HG03575 (cell line): ENCODE data around the gene VPS50.
"Not testable (repeated sequence)": the region's sequence is repeated elsewhere in the genome, so short reads cannot be mapped to it uniquely, and the experiment has no call there.

ENCODE experiments used
- ATAC-seq: cut with Tn5 transposase; IDR thresholded peaks from one replicate; pipeline ENCODE4 v1.9.1; 2021; ENCODE audit not compliant: unreplicated experiment, insufficient number of reproducible peaks, low FRiP score; ENCODE audit errors: extremely low read depth

The VPS50 gene

DNA sequence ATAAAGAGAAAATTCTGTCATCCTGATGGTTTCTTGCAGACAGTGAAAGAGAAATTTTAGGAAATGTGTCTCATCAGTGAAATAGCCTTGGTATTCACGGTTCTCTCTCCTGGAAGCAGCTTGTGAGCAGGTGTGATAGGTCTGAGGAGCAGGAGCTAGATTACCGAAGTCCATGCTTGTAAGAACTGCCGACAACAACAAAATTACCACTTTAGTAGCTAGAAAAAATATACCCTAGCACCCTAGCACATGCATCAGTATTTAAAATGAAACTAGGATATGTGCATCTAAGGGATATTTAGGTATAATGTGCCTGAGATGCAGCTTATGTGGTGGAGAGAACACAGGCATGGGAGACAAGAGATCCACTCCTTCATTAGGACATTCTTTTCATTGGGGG lies 82.3 kb downstream of the VPS50 start:
- no peak for ATAC-seq

GRCh38 chr7:93315896-93316295 lies 83.7 kb downstream of the VPS50 start:
- ATAC-seq, result no peak

DNA sequence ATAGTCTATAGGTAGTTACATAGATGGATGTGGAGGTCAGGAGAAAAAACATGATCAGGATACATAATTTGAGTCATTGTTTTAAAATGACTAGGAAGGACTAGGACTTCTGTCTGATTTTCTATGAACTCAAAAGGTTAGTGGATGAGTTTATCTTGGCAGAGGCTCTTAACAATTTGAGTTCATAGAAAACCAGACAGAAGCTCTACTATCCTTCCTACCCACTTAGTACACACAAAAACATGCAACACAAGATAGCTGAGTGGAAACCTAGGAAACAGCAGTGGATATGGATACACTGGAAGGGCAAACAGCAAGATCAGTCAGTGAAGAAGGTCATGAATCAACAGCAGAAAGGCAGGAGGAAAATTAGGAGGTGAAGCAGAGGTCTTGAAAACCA lies 84.6 kb downstream of the VPS50 start:
- no peak for ATAC-seq

DNA sequence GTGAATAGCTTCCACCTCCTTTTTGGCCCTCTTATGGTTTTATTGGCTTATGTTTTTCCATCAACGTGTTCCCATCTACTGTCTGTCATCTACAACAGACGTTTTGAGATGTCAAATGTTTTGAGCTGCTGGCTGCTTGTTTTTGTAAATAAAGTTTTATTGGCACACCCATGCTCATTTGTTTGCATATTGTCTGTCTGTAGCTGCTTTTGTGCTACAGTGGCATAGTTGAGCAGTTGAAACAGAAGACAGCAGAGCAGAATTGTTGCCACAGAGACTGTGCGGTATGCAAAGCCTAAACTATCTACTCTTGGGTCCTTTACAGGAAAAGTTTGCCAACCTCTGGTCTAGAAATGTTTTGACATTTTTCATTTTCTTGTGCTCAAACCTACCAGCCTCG lies 88.7 kb downstream of the VPS50 start:
- no peak for ATAC-seq

- ATAC-seq, result not testable (repeated sequence)
Observed at GRCh38 chr7:93326291-93326690, 94.1 kb downstream of the VPS50 start.

DNA sequence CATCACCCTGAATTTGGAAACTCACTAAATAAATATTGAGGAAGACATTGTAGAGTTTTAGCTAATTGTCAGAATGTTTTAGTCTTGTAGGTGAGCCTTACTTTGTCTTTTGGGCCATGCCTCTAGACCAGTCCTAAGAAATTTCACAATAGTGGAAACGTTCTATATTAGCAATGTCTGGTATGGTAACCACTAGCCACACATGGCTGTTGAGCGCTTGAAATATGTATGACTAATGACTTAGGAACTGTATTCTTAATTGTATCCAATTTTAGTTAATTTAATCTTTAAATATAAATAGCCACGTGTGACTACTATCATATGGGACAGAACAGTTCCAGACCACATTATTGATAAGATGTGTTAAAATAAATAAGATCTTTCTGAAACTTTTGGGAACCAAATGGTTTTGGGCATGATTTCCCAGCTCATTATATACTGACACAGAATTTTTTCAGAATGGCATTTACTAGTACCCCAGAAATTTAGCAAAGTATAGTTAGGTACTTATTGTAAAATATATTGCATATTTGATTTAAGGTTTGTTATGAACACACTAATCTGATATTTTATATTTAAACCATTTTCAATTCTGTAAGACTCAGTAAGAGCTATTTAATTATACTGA lies 95.0 kb downstream of the VPS50 start:
- ATAC-seq, result no peak

- ATAC-seq, result no peak
Observed at GRCh38 chr7:93331706-93332105, 99.5 kb downstream of the VPS50 start.

GRCh38 chr7:93332172-93332571 lies 100.0 kb downstream of the VPS50 start:
- ATAC-seq, result no peak

DNA sequence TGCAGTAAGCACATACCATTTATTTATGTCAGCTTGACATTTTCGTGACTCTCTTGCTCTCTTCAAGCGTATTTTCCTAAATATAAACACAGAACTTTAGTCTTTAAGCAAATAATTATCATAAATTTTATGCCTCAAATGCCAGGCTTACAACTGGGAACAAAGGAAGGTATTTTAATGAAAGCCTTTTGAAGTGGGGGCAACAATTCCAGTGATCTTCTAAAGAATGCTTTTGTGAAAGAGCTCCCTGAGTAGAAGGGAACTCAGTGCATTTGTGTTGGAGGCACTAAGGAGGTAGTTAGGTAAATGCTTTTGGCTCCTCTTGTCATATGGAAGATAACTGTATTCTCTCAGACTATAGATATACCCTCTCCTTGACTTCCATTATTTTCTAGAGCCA lies 104.9 kb downstream of the VPS50 start:
- ATAC-seq, result no peak

DNA sequence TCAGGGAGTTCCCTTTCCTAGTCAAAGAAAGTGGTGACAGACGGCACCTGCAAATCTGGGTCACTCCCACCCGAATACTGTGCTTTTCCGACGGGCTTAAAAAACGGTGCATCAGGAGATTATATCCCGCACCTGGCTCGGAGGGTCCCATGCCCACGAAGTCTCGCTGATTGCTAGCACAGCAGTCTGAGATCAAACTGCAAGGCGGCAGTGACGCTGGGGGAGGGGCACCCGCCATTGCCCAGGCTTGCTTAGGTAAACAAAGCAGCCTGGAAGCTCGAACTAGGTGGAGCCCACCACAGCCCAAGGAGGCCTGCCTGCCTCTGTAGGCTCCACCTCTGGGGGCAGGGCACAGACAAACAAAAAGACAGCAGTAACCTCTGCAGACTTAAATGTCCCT lies 110.0 kb downstream of the VPS50 start:
- ATAC-seq, result not testable (repeated sequence)

- no peak for ATAC-seq
Observed at GRCh38 chr7:93350338-93350737, 118.2 kb downstream of the VPS50 start.

DNA sequence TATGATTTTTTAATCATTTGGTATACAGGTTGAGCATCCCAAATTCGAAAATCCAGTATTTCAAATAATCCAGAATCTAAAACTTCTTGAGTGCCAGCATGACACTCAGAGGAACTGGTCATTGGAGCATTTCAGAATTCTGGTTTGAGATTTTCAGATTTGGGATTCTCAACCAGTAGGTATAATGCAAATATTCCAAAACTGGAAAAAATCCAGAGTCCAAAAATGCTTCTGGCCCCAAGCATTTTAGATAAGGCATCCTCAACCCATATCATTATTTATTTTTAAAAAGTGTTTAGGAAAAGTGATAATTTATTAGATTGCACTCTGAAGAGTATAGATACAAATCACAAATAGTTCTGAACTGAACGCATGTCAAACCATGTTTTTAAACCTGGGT lies 120.7 kb downstream of the VPS50 start:
- ATAC-seq, result no peak

- no peak for ATAC-seq
Observed at GRCh38 chr7:93354815-93355214, 122.6 kb downstream of the VPS50 start.

DNA sequence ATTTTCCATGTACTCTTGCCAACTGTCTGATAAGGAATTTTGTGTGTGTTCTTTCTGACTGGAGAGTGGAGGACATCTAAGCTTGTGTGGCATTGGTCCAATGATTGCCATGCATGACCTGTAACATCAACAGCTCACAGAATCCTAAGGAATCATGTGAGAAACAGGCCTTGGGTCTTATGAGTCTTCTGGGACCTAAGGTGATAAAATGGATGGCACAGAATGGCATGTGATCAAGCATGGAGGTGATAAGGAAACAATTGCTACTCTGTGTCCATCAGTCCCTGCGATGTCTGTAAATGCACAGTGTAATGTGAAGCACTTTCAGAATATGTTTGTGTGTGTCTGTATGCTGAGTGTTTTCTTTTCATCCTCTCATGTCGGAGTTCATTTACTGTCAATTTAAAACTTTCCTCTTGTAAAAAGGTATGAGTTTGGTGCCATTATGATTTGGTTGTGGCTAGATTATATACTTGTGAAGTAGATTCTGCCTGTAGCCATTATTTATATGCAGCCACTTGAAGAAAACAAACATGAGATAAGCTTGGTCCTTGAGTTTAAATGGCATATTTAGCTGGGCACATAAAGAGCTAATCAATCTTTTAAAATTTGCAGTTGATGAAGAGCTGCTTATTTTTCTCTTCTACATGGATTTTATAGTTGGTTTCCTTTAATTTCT lies 127.5 kb downstream of the VPS50 start:
- no peak for ATAC-seq

DNA sequence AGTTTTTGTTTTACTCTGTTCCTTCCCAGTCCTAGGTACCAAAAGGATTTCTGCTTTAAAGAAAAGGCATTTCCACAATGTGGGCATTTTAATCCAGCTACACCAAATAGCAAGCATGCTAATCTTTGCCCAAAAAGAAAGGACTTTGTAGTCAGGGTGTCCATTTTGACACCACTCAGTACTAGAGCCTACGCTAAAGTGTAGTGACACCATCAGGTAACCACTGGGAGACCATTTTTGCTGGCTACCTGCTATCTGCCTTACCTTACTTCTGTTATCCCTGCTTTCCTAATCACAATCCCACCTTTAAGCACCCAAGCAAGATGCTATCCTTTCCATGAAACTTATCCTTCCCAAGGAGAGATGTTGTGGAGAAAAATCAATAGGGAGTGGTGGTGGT lies 129.7 kb downstream of the VPS50 start:
- no peak for ATAC-seq

DNA sequence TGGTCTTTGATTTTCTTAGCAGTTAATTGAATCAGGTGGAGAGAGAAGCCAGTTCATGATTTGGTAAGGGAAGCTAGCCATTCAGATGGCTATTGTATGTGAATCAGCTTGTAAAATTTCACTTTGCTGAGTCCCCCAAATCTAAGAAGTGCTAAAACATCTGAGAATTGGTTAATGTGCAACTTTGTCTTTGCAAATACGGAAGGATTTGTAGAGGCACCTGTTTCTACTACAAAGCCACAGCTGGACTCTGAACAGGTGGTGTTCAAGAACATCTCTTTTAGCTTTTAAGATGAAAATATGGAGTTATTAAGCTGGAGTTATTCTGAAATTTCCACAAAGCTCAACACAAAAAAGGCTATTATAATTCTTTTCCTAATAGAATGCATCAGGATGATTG lies 132.6 kb downstream of the VPS50 start:
- no peak for ATAC-seq

DNA sequence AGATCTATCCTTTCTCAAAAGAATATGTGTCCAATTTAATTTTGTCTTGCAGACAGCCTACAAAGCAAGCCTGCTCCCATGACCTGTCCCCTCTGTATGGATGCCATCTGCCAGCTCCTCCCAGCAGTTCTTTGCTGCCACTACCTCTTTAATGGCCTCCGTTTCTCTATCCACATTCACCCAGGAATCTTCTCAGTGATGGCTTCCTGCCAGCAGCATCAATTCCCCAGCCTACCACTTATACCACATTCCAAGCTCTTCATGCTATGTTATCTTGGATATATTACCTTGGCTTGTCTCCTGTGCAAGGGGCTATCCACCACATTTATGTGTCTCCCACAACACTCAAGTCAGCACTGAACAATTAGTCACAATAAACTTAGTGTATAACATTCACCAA lies 133.2 kb downstream of the VPS50 start:
- ATAC-seq, result no peak

- ATAC-seq, result no peak
Observed at GRCh38 chr7:93366816-93367215, 134.7 kb downstream of the VPS50 start.

GRCh38 chr7:93367254-93367653 lies 135.1 kb downstream of the VPS50 start:
- ATAC-seq, result no peak

- ATAC-seq, result not testable (repeated sequence)
Observed at GRCh38 chr7:93370937-93371336, 138.8 kb downstream of the VPS50 start.

DNA sequence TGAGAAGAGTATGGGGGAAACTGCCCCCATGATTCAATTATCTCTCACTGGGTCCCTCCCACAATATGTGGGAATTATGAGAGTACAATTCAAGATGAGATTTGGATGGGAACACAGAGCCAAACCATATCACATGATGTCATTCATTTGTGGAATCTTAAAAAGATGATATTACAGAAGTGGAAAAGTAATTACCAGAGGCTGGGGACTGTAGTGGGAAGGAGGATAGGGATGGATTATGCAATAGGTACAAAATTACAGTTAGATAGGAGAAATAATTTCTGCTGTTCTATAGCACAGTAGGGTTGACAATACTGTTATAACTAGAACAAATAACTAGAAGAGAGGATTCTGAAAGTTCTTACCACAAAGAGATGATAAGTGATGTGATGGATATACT lies 141.4 kb downstream of the VPS50 start:
- no peak for ATAC-seq
